ENCODE measurements around the gene THBS3.
A peak's percentile ranks its signal among the peaks of the same experiment; 100 is the strongest.
"Not testable (repeated sequence)": the region's sequence is repeated elsewhere in the genome, so short reads cannot be mapped to it uniquely, and the experiment has no call there.

Gene THBS3

GRCh38 chr1:155232001-155232978 is 24.6 kb upstream of the THBS3 start:
- H3K4me1 ChIP-seq (ENCODE audit: control insufficient read depth, insufficient read depth, low read length): peaks cover 14% of the 10 kb centered on the region
- not testable (repeated sequence) for H3K4me2 ChIP-seq (ENCODE audit: low read length); H3K4me3 ChIP-seq (ENCODE audit: low read length); H3K9ac ChIP-seq (ENCODE audit: low read depth, low read length); H3K9me3 ChIP-seq (replicated peaks; ENCODE audit: low read length); H3K27me3 ChIP-seq (ENCODE audit: control insufficient read depth, insufficient read depth, low read length)
- peaks cover 11% of the 10 kb centered on the region for H3K36me3 ChIP-seq (ENCODE audit: insufficient read depth, low read length)

DNA sequence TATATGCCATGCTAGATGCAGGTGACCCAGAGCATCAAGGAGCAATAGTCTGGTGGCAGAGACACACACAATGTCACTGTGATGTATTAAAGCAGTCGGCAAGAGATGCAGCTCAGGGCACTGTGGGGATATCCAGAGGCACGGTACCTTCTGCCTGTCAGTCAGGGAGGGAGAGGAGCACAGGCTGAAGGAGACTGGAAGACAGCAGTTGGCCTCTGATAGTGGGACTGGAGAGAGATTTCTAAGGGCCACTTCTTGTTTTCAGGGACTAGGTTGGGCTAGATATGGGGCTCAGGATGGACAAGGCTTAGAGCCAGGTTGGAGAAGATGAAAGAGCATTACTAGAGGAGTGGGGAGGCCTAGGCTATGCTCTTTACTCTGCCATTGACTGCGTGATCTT is 23.6 kb upstream of the THBS3 start:
- H3K9ac ChIP-seq (ENCODE audit: low read depth, low read length); H3K36me3 ChIP-seq (ENCODE audit: insufficient read depth, low read length); H3K27me3 ChIP-seq (ENCODE audit: control insufficient read depth, insufficient read depth, low read length); H3K4me1 ChIP-seq (ENCODE audit: control insufficient read depth, insufficient read depth, low read length); H3K9me3 ChIP-seq (replicated peaks; ENCODE audit: low read length); H3K4me3 ChIP-seq (ENCODE audit: low read length); H3K4me2 ChIP-seq (ENCODE audit: low read length): not testable (repeated sequence)

DNA sequence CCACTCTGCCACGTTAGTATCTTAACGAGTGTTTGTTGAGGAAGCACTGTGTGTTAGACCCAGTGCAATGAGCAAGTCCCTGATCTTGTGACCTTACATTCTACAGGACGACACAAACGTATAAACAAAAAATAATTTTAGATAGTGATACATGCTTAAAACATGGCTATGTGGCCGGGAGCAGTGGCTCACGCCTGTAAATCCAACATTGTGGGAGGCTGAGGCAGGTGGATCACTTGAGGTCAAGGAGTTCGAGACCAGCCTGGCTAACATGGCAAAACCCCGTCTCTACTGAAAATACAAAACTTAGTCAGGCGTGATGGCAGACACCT is 20.4 kb upstream of the THBS3 start:
- H3K4me3 ChIP-seq (ENCODE audit: low read length): peak overlapping the region; percentile 59
- no peaks in the 10 kb centered on the region for H3K27me3 ChIP-seq (ENCODE audit: control insufficient read depth, insufficient read depth, low read length)
- H3K4me2 ChIP-seq (ENCODE audit: low read length): peak overlapping the region; percentile 91
- peaks cover 31% of the 10 kb centered on the region for H3K4me1 ChIP-seq (ENCODE audit: control insufficient read depth, insufficient read depth, low read length)
- H3K9me3 ChIP-seq (replicated peaks; ENCODE audit: low read length): no peaks in the 10 kb centered on the region
- no peaks in the 10 kb centered on the region for H3K36me3 ChIP-seq (ENCODE audit: insufficient read depth, low read length)
- H3K9ac ChIP-seq (ENCODE audit: low read depth, low read length): peak overlapping the region; percentile 70

GRCh38 chr1:155227261-155228095 is 19.8 kb upstream of the THBS3 start:
- no peaks in the 10 kb centered on the region for H3K27me3 ChIP-seq (ENCODE audit: control insufficient read depth, insufficient read depth, low read length)
- peak overlapping the region; percentile 74 for H3K4me3 ChIP-seq (ENCODE audit: low read length)
- peaks cover 31% of the 10 kb centered on the region for H3K4me1 ChIP-seq (ENCODE audit: control insufficient read depth, insufficient read depth, low read length)
- no peaks in the 10 kb centered on the region for H3K9me3 ChIP-seq (replicated peaks; ENCODE audit: low read length)
- H3K4me2 ChIP-seq (ENCODE audit: low read length): peak overlapping the region; percentile 91
- H3K36me3 ChIP-seq (ENCODE audit: insufficient read depth, low read length): no peaks in the 10 kb centered on the region
- peak overlapping the region; percentile 95 for H3K9ac ChIP-seq (ENCODE audit: low read depth, low read length)

DNA sequence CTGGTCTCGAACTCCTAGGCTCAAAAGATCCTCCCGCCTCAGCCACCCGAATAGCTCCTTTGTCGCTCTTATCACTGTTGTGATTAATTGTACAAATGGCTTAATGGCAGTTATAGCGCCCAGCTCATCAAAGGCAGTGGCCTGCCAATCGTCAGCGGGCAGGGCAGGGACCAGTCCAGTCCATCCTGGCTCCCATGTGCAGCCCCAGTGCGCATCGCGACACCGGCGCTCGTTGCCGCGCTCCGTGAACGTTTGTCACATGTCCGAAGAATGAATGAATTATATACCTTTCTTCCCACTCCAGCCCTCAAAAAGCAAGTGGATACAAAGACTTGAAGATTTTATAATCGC is 19.2 kb upstream of the THBS3 start:
- Histone ChIP-seq H3K4me3 (ENCODE audit: low read length) (peak overlapping the region; percentile 74), H3K9me3 (replicated peaks; ENCODE audit: low read length) (no peaks in the 10 kb centered on the region), H3K9ac (ENCODE audit: low read depth, low read length) (peak overlapping the region; percentile 95), H3K36me3 (ENCODE audit: insufficient read depth, low read length) (no peaks in the 10 kb centered on the region), H3K4me1 (ENCODE audit: control insufficient read depth, insufficient read depth, low read length) (peaks cover 31% of the 10 kb centered on the region), H3K4me2 (ENCODE audit: low read length) (peak overlapping the region; percentile 91), H3K27me3 (ENCODE audit: control insufficient read depth, insufficient read depth, low read length) (no peaks in the 10 kb centered on the region)

DNA sequence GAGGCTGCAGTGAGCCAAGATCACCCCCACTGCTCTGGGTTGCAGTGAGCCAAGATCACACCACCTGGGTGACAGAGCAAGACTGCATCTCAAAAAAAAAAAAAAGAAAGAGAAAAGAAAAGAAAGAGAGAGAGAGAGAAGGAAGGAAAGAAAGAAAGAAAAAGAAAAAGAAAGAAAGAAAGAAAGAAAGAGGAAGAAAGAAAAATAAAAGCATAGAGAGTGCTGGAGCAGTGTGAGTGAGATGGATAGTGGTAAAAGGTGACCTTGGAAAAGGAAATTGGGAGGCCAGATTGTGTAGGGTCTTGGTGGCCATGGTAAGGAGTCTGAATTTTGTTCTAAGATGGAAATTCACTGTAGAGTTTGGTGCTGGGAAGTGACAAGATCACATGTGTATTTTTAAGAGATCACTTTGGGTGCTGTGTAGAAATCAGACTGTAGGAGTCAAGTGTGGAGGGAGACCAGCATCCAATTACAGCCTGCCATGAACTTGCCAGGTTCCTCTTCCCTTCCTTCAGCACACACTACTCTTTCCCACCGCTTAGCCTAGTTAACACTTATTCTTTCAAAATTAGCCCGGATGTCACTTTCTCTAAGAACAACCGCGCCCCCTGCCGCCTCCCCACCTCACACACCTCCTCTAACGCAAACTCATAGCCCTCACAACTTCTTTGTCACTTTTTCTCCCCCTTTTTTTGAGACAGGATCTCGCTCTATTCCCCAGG is 18.7 kb upstream of the THBS3 start:
- Histone ChIP-seq H3K9me3 (replicated peaks; ENCODE audit: low read length) (no peaks in the 10 kb centered on the region), H3K4me1 (ENCODE audit: control insufficient read depth, insufficient read depth, low read length) (peaks cover 31% of the 10 kb centered on the region), H3K9ac (ENCODE audit: low read depth, low read length) (peak overlapping the region; percentile 95), H3K27me3 (ENCODE audit: control insufficient read depth, insufficient read depth, low read length) (no peaks in the 10 kb centered on the region), H3K4me2 (ENCODE audit: low read length) (peak overlapping the region; percentile 91), H3K36me3 (ENCODE audit: insufficient read depth, low read length) (no peaks in the 10 kb centered on the region), H3K4me3 (ENCODE audit: low read length) (peak overlapping the region; percentile 74)

DNA sequence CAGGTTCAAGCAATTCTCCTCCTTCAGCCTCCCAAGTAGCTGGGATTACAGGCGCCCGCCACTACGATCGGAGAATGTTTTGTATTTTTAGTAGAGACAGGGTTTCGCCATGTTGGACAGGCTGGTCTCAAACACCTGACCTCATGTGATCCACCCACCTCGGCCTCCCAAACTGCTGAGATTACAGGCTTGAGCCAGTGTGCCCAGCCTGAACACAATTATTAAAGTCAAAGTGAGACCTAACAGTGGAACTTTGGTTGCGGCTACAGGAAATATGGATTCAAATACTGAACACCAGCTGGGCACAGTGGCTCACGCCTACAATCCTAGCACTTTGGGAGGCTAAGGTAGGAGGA is 17.7 kb upstream of the THBS3 start:
- peaks cover 31% of the 10 kb centered on the region for H3K4me1 ChIP-seq (ENCODE audit: control insufficient read depth, insufficient read depth, low read length)
- H3K36me3 ChIP-seq (ENCODE audit: insufficient read depth, low read length); H3K27me3 ChIP-seq (ENCODE audit: control insufficient read depth, insufficient read depth, low read length); H3K9me3 ChIP-seq (replicated peaks; ENCODE audit: low read length): not testable (repeated sequence)
- H3K4me3 ChIP-seq (ENCODE audit: low read length): peak overlapping the region; percentile 48
- peak overlapping the region; percentile 91 for H3K4me2 ChIP-seq (ENCODE audit: low read length)
- H3K9ac ChIP-seq (ENCODE audit: low read depth, low read length): peak overlapping the region; percentile 95

GRCh38 chr1:155223047-155223446 is 15.3 kb upstream of the THBS3 start:
- H3K9me3 ChIP-seq (replicated peaks; ENCODE audit: low read length): no peaks in the 10 kb centered on the region
- no peak overlapping the region for H3K4me2 ChIP-seq (ENCODE audit: low read length)
- peaks cover 36% of the 10 kb centered on the region for H3K4me1 ChIP-seq (ENCODE audit: control insufficient read depth, insufficient read depth, low read length)
- no peaks in the 10 kb centered on the region for H3K27me3 ChIP-seq (ENCODE audit: control insufficient read depth, insufficient read depth, low read length)
- no peak overlapping the region for H3K4me3 ChIP-seq (ENCODE audit: low read length)
- no peak overlapping the region for H3K9ac ChIP-seq (ENCODE audit: low read depth, low read length)
- H3K36me3 ChIP-seq (ENCODE audit: insufficient read depth, low read length): no peaks in the 10 kb centered on the region

- not testable (repeated sequence) for H3K4me2 ChIP-seq (ENCODE audit: low read length); H3K36me3 ChIP-seq (ENCODE audit: insufficient read depth, low read length); H3K9me3 ChIP-seq (replicated peaks; ENCODE audit: low read length); H3K4me3 ChIP-seq (ENCODE audit: low read length); H3K9ac ChIP-seq (ENCODE audit: low read depth, low read length); H3K27me3 ChIP-seq (ENCODE audit: control insufficient read depth, insufficient read depth, low read length)
- H3K4me1 ChIP-seq (ENCODE audit: control insufficient read depth, insufficient read depth, low read length): peaks cover 20% of the 10 kb centered on the region
Observed at GRCh38 chr1:155220211-155220965, 12.7 kb upstream of the THBS3 start.

DNA sequence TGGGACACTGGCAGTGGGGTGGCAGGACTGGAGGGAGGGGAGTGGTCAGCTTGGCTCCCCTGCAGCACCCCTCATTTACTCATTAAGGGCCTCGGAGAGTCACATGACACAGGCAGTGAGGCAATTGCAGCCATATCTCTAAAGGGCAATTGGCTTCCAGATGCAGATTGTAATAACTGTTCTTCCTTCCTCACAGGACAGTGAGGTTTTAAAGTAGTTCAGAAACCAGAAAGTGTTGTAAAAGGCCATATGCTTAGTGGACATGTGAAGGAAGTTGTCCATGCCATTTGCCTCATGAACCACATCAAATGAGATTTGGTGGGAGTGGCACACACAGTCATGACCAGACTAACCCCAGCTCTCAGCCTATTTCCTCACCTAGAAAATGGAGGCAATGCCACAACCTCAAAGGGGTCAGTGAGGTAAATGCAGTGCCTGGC is 11.9 kb upstream of the THBS3 start:
- no peaks in the 10 kb centered on the region for H3K9me3 ChIP-seq (replicated peaks; ENCODE audit: low read length)
- H3K36me3 ChIP-seq (ENCODE audit: insufficient read depth, low read length): no peaks in the 10 kb centered on the region
- no peak overlapping the region for H3K9ac ChIP-seq (ENCODE audit: low read depth, low read length)
- peak overlapping the region; percentile 18 for H3K4me2 ChIP-seq (ENCODE audit: low read length)
- no peaks in the 10 kb centered on the region for H3K27me3 ChIP-seq (ENCODE audit: control insufficient read depth, insufficient read depth, low read length)
- H3K4me1 ChIP-seq (ENCODE audit: control insufficient read depth, insufficient read depth, low read length): peaks cover 12% of the 10 kb centered on the region
- H3K4me3 ChIP-seq (ENCODE audit: low read length): no peak overlapping the region

Measured in skeletal muscle satellite cell (primary cell).